GM12872 (cell line): Measurements from ENCODE around the gene IL13RA2.

Experiments
- CTCF ChIP-seq: IDR thresholded peaks from 3 replicates; pipeline ENCODE4 v1.5.1; 2011; ENCODE audit warnings: low read depth, mild to moderate bottlenecking, low read length, moderate library complexity; ENCODE audit not compliant: insufficient read depth

Gene IL13RA2

GRCh38 chrX:115023811-115024210, 6.4 kb upstream of the IL13RA2 start:
- no peak for TF ChIP-seq CTCF

GRCh38 chrX:115023139-115023538, 5.7 kb upstream of the IL13RA2 start:
- TF ChIP-seq CTCF, result no peak

GRCh38 chrX:115021121-115021520, 3.7 kb upstream of the IL13RA2 start:
- no peak for TF ChIP-seq CTCF

- no peak for TF ChIP-seq CTCF
Observed at GRCh38 chrX:115018944-115019343, 1.5 kb upstream of the IL13RA2 start.

- TF ChIP-seq CTCF, result no peak
Observed at GRCh38 chrX:115018040-115018647, 728 bp upstream of the IL13RA2 start.

- TF ChIP-seq CTCF, result no peak
Observed at GRCh38 chrX:115013705-115014104, 3.7 kb downstream of the IL13RA2 start.

- no peak for TF ChIP-seq CTCF
Observed at GRCh38 chrX:115011428-115011827, 6.0 kb downstream of the IL13RA2 start.
